Activated T-helper 17 cell treated with anti-CD3 and anti-CD28 coated beads, Interleukin-2, amount 50 U/mL, for 72 hours (primary cell): Measurements from ENCODE around the gene RIPK1. TPM values are rescaled to one million over a fixed set of nuclear protein-coding genes. Genes with fewer than 3 reads are reported as not detected.

Source experiments
- total RNA-seq, 2 donors: library from RNA; stranded (reverse); gene quantifications; one replicate each; pipeline ENCODE4 v1.2.3, GENCODE V29; 2022

RIPK1 gene
- total RNA-seq, 2 donors from 2014 or later, result 17.5 to 18.2 TPM

Other genes with a start within 250 kb of the RIPK1 start
- gene SERPINB1, start 226.6 kb upstream of the RIPK1 start, total RNA-seq, result 10 to 100 TPM; 33.4 to 67.8 TPM
- 10 to 100 TPM; 11.2 to 66.1 TPM for gene SERPINB9, start 165.2 kb upstream of the RIPK1 start, total RNA-seq
- gene SERPINB6, start 96.9 kb upstream of the RIPK1 start, total RNA-seq, result 10 to 100 TPM; 22.1 to 26.0 TPM
- gene NQO2, start 68.6 kb upstream of the RIPK1 start, total RNA-seq, result 10 to 100 TPM; 25.1 to 29.3 TPM
- 1 to 10 TPM; 9.1 to 9.2 TPM for gene BPHL, start 50.2 kb downstream of the RIPK1 start, total RNA-seq
- 1 to 10 TPM; 2.8 to 6.0 TPM for gene TUBB2A, start 89.0 kb downstream of the RIPK1 start, total RNA-seq
- under 1 TPM in 1 of 2 donors, not detected in 1; 0.35 TPM for gene TUBB2B, start 159.2 kb downstream of the RIPK1 start, total RNA-seq
- 10 to 100 TPM; 17.0 to 24.7 TPM for gene PSMG4, start 190.5 kb downstream of the RIPK1 start, total RNA-seq